ENCODE data around the gene KRT38.

- TF ChIP-seq, protein P1, sequence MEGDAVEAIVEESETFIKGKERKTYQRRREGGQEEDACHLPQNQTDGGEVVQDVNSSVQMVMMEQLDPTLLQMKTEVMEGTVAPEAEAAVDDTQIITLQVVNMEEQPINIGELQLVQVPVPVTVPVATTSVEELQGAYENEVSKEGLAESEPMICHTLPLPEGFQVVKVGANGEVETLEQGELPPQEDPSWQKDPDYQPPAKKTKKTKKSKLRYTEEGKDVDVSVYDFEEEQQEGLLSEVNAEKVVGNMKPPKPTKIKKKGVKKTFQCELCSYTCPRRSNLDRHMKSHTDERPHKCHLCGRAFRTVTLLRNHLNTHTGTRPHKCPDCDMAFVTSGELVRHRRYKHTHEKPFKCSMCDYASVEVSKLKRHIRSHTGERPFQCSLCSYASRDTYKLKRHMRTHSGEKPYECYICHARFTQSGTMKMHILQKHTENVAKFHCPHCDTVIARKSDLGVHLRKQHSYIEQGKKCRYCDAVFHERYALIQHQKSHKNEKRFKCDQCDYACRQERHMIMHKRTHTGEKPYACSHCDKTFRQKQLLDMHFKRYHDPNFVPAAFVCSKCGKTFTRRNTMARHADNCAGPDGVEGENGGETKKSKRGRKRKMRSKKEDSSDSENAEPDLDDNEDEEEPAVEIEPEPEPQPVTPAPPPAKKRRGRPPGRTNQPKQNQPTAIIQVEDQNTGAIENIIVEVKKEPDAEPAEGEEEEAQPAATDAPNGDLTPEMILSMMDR (IDR thresholded peaks at IDR 0.05; ENCODE audit: low read length): no peak
- no peak for TF ChIP-seq EZH2 (IDR thresholded peaks at IDR 0.05; ENCODE audit: borderline replicate concordance, low read length)
Observed at GRCh38 chr17:41452281-41452680, 11.5 kb upstream of the KRT38 start.

Data from OCI-LY1 (cell line).